IMR-90 (cell line): ENCODE data around the gene LRRC39. TPM values are rescaled to one million over a fixed set of nuclear protein-coding genes. Genes with fewer than 3 reads are reported as not detected.

Experiments used
- ATAC-seq: fragments of 200-7000 bp; cut with Tn5 transposase; 2 replicates; pipeline ENCODE4 v1.9.1; 2020; ENCODE audit warnings: low read depth, mild to moderate bottlenecking, moderate library complexity
- BruUV-seq: library from RNA; stranded (reverse); fragments of 400-500 nt; replicated peaks from 2 replicates; lab custom pipeline; 2021; lab: Mats Ljungman, UMichigan
- CTCF ChIA-PET: fragments of 300-600 bp; formaldehyde crosslinking; extraction: SDS; loops from one replicate; lab custom pipeline; 2021; ENCODE audit warnings: antibody characterized with exemption; lab: Yijun Ruan, JAX
- POLR2A ChIA-PET: fragments of 300-600 bp; sonication (Branson Sonifier 250); formaldehyde crosslinking; loops from one replicate; lab custom pipeline; 2022; ENCODE audit warnings: antibody characterized with exemption; ENCODE audit not compliant: unreplicated experiment; lab: Charles Lee
- DNase-seq: peaks from one replicate; pipeline ENCODE4 v3.0.0; 2013
- H2AFZ ChIP-seq: replicated peaks from 2 replicates; pipeline ENCODE3; 2013; ENCODE audit warnings: low read length, mild to moderate bottlenecking; ENCODE audit not compliant: poor library complexity
- H2AK5ac ChIP-seq: 2 replicates; pipeline ENCODE4 v1.6.1; 2013; ENCODE audit warnings: low read depth, low read length, inconsistent platforms
- H2AK9ac ChIP-seq: replicated peaks from 2 replicates; pipeline ENCODE3; 2013; ENCODE audit warnings: mild to moderate bottlenecking, low read depth, low read length, moderate library complexity; ENCODE audit not compliant: poor library complexity
- H2BK120ac ChIP-seq: 2 replicates; pipeline ENCODE4 v1.6.1; 2013; ENCODE audit warnings: low read depth, low read length, inconsistent platforms
- H2BK15ac ChIP-seq: 3 replicates; pipeline ENCODE4 v1.6.1; 2013; ENCODE audit warnings: low read depth, low read length, inconsistent platforms
- H2BK20ac ChIP-seq: 2 replicates; pipeline ENCODE4 v1.6.1; 2013; ENCODE audit warnings: low read depth, mild to moderate bottlenecking, inconsistent platforms, low read length, moderate library complexity
- H2BK5ac ChIP-seq: 2 replicates; pipeline ENCODE4 v1.6.1; 2013; ENCODE audit warnings: mild to moderate bottlenecking, low read depth, low read length, inconsistent platforms; ENCODE audit not compliant: poor library complexity, severe bottlenecking
- H3K14ac ChIP-seq: replicated peaks from 2 replicates; pipeline ENCODE4 v1.6.1; 2013; ENCODE audit warnings: low read depth, low read length, inconsistent platforms
- H3K18ac ChIP-seq: 2 replicates; pipeline ENCODE4 v1.6.1; 2013; ENCODE audit warnings: low read depth, low read length, control low read depth
- H3K23ac ChIP-seq: 2 replicates; pipeline ENCODE4 v1.6.1; 2013; ENCODE audit warnings: low read depth, low read length, inconsistent platforms
- H3K27ac ChIP-seq: 2 replicates; pipeline ENCODE4 v1.5.1; 2013; ENCODE audit warnings: mild to moderate bottlenecking, control low read depth, low read length; ENCODE audit not compliant: insufficient read depth
- H3K27me3 ChIP-seq: 2 replicates; pipeline ENCODE4 v1.6.1; 2013; ENCODE audit warnings: low read length; ENCODE audit not compliant: control insufficient read depth, insufficient read depth
- H3K36me3 ChIP-seq: 2 replicates; pipeline ENCODE4 v1.6.1; 2013; ENCODE audit warnings: low read length, mixed read lengths; ENCODE audit not compliant: control insufficient read depth, insufficient read depth
- H3K4ac ChIP-seq: 2 replicates; pipeline ENCODE4 v1.6.1; 2013; ENCODE audit warnings: low read depth, low read length, inconsistent platforms
- H3K4me1 ChIP-seq: 2 replicates; pipeline ENCODE4 v1.6.1; 2013; ENCODE audit warnings: low read length, mixed read lengths; ENCODE audit not compliant: control insufficient read depth, insufficient read depth
- H3K4me2 ChIP-seq: 2 replicates; pipeline ENCODE4 v1.6.1; 2013; ENCODE audit warnings: low read depth, mild to moderate bottlenecking, control low read depth, low read length, moderate library complexity
- H3K4me3 ChIP-seq: 2 replicates; pipeline ENCODE4 v1.5.1; 2013; ENCODE audit warnings: low read depth, mild to moderate bottlenecking, control low read depth, low read length, moderate library complexity; ENCODE audit not compliant: insufficient read depth
- H3K56ac ChIP-seq: 2 replicates; pipeline ENCODE4 v1.6.1; 2013; ENCODE audit warnings: low read length, inconsistent platforms; ENCODE audit not compliant: insufficient read depth; ENCODE audit errors: extremely low read depth
- H3K79me1 ChIP-seq, 2 experiments: 2 replicates each; pipeline ENCODE4 v1.6.1; 2013; ENCODE audit warnings: low read length in 2 of 2, inconsistent platforms in 1 of 2, low read depth in 1 of 2
- H3K9ac ChIP-seq: 2 replicates; pipeline ENCODE4 v1.6.1; 2013; ENCODE audit warnings: low read depth, low read length, control low read depth
- H3K9me1 ChIP-seq: 2 replicates; pipeline ENCODE4 v1.6.1; 2013; ENCODE audit warnings: low read length, inconsistent platforms; ENCODE audit not compliant: insufficient read depth
- H3K9me3 ChIP-seq: 2 replicates; pipeline ENCODE4 v1.6.1; 2013; ENCODE audit warnings: low read length; ENCODE audit not compliant: control insufficient read depth, insufficient read depth
- H4K20me1 ChIP-seq: 2 replicates; pipeline ENCODE4 v1.6.1; 2013; ENCODE audit warnings: low read length, inconsistent platforms; ENCODE audit not compliant: insufficient read depth
- H4K5ac ChIP-seq: 2 replicates; pipeline ENCODE4 v1.6.1; 2013; ENCODE audit warnings: mild to moderate bottlenecking, low read depth, low read length, control low read depth
- H4K8ac ChIP-seq, 2 experiments: 2 replicates each; pipeline ENCODE4 v1.6.1; 2013; ENCODE audit warnings: low read depth in 2 of 2, low read length in 2 of 2, control low read depth in 1 of 2, inconsistent platforms in 1 of 2
- H4K91ac ChIP-seq: 2 replicates; pipeline ENCODE4 v1.6.1; 2013; ENCODE audit warnings: low read depth, low read length, inconsistent platforms; ENCODE audit not compliant: insufficient read depth
- BHLHE40 ChIP-seq: fragments of 150-350 bp; IDR thresholded peaks from 2 replicates; pipeline ENCODE4 v1.6.1; 2016; ENCODE audit warnings: mild to moderate bottlenecking, low read depth, low read length
- CEBPB ChIP-seq: IDR thresholded peaks from 2 replicates; pipeline ENCODE4 v1.6.1; 2012; ENCODE audit warnings: low read depth, low read length, improper control_type of control experiment
- CHD1 ChIP-seq: IDR thresholded peaks from 2 replicates; pipeline ENCODE4 v1.6.1; 2012; ENCODE audit warnings: low read depth, low read length, improper control_type of control experiment
- FOS ChIP-seq: fragments of 150-350 bp; IDR thresholded peaks from 2 replicates; pipeline ENCODE4 v1.6.1; 2016; ENCODE audit warnings: low read depth, low read length
- MAFK ChIP-seq: IDR thresholded peaks from 2 replicates; pipeline ENCODE4 v1.6.1; 2012; ENCODE audit warnings: low read depth, low read length, improper control_type of control experiment
- MAZ ChIP-seq: IDR thresholded peaks from 2 replicates; pipeline ENCODE4 v1.6.1; 2012; ENCODE audit warnings: low read depth, mild to moderate bottlenecking, low read length, improper control_type of control experiment, moderate library complexity, borderline replicate concordance
- MXI1 ChIP-seq: IDR thresholded peaks from 2 replicates; pipeline ENCODE4 v1.6.1; 2012; ENCODE audit warnings: low read depth, mild to moderate bottlenecking, low read length, moderate library complexity, borderline replicate concordance
- NFE2L2 ChIP-seq: fragments of 150-350 bp; IDR thresholded peaks from 2 replicates; pipeline ENCODE4 v1.6.1; 2016; ENCODE audit warnings: low read depth, mild to moderate bottlenecking, low read length
- POLR2A ChIP-seq: IDR thresholded peaks from 2 replicates; pipeline ENCODE4 v1.6.1; 2012; ENCODE audit warnings: mild to moderate bottlenecking, low read depth, low read length
- RAD21 ChIP-seq: IDR thresholded peaks from 2 replicates; pipeline ENCODE4 v1.6.1; 2012; ENCODE audit warnings: low read length, improper control_type of control experiment
- RCOR1 ChIP-seq: IDR thresholded peaks from 2 replicates; pipeline ENCODE4 v1.6.1; 2012; ENCODE audit warnings: mild to moderate bottlenecking, low read length, improper control_type of control experiment; ENCODE audit not compliant: insufficient replicate concordance
- RFX5 ChIP-seq: IDR thresholded peaks from 2 replicates; pipeline ENCODE4 v1.8.0; 2012; ENCODE audit warnings: low read depth, mild to moderate bottlenecking, low read length, moderate library complexity
- SMC3 ChIP-seq: fragments of 150-350 bp; IDR thresholded peaks from 2 replicates; pipeline ENCODE4 v1.6.1; 2016; ENCODE audit warnings: low read depth, mild to moderate bottlenecking, antibody characterized with exemption, low read length, moderate library complexity
- WGBS, 2 experiments: methylation state at CpG; one replicate each; pipeline versions ENCODE4 v1.1.5 to v1.1.7; 2013; ENCODE audit warnings: missing lambda C conversion rate in 2 of 2; ENCODE audit not compliant: insufficient read length in 1 of 2; ENCODE audit errors: extremely low coverage in 2 of 2; 5-methylcytosine and 5-hydroxymethylcytosine counted together
- dilution Hi-C: fragments of 300-500 bp; cut with HindIII; formaldehyde crosslinking; loops from one replicate; pipeline ENCODE4 v1.14.3; 2018; ENCODE audit warnings: low sequenced_read_pairs; ENCODE audit not compliant: unreplicated experiment
- in situ Hi-C: fragments of 300-500 bp; cut with MboI; formaldehyde crosslinking; loops from 3 replicates; pipeline ENCODE4 v1.14.3; 2019; ENCODE audit warnings: low sequenced_read_pairs, inconsistent platforms, mixed read lengths
- intact Hi-C: fragments of 100-400 bp; cut with micrococcal nuclease; formaldehyde crosslinking; loops from 2 replicates; pipeline ENCODE4 v1.10.0; 2022
- polyA plus RNA-seq, 3 experiments: library from polyadenylated mRNA; depleted of rRNA; stranded (reverse); fragments of >200 nt; gene quantifications; 2 replicates each; pipeline ENCODE4 v1.2.3, GENCODE V29; 2012; ENCODE audit warnings: low replicate concordance in 1 of 3
- total RNA-seq: library from RNA; depleted of rRNA; stranded (reverse); fragments of >200 nt; gene quantifications from 2 replicates; pipeline ENCODE4 v1.2.3, GENCODE V29; 2012
- TF ChIP-seq, protein P1 (sequence below): fragments of 150-350 bp; IDR thresholded peaks from 2 replicates; pipeline ENCODE4 v1.6.1; 2017; ENCODE audit warnings: mild to moderate bottlenecking, antibody characterized with exemption, low read length, low read depth
- TF ChIP-seq, protein P2 (sequence below): conservative IDR thresholded peaks from 2 replicates; pipeline ENCODE4 v1.5.1; 2012; ENCODE audit warnings: mild to moderate bottlenecking, low read depth, low read length, improper control_type of control experiment
- TF ChIP-seq, protein P3 (sequence below): fragments of 150-350 bp; IDR thresholded peaks from 2 replicates; pipeline ENCODE4 v1.6.1; 2016; ENCODE audit warnings: low read depth, mild to moderate bottlenecking, low read length, moderate library complexity, borderline replicate concordance

The LRRC39 gene
- total and polyA plus RNA-seq, 2 of the 4 experiments (the other 2 are of a cell fraction) = 0.36 to 0.48 TPM

DNA sequence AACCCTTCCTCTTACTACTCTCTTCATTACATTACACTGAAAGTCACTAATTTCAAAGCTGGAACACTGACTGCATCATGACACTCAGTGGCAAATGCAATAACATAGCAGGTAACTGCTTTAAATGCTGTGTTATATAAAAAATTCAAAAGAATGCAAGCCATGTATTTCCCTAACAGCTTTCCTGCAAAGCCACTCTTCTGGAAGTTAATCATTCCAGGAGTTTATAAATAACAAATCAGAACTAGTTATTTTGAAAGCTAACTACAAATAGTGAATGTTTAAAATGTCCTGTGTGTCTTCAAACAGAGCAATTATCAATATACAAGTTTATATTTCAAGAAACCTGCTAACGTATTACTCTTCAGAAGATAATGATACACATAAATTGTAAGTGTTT lies 37.0 kb upstream of the LRRC39 start:
- no peaks in the 10 kb centered on the region for H3K79me1 ChIP-seq
- no peak overlapping the region for H3K14ac ChIP-seq
- peaks cover 39% of the 10 kb centered on the region for H3K36me3 ChIP-seq
- no peak overlapping the region for H4K91ac ChIP-seq
- H3K9ac ChIP-seq = no peak overlapping the region
- no peak overlapping the region for H3K56ac ChIP-seq
- H3K4me2 ChIP-seq = no peak overlapping the region
- POLR2A ChIA-PET = no interaction called here
- H3K27me3 ChIP-seq = no peaks in the 10 kb centered on the region
- H4K5ac ChIP-seq = no peak overlapping the region
- H2AK9ac ChIP-seq = no peak overlapping the region
- dilution Hi-C loops (no loop called here), in situ Hi-C loops (no loop called here), intact Hi-C loops (no loop called here)
- no peaks in the 10 kb centered on the region for H4K20me1 ChIP-seq
- no peak overlapping the region for H3K18ac ChIP-seq
- no peaks in the 10 kb centered on the region for H3K4me1 ChIP-seq
- no peak overlapping the region for H2AK5ac ChIP-seq
- ATAC-seq = no peak
- no peak for DNase-seq
- H3K9me3 ChIP-seq = no peaks in the 10 kb centered on the region
- H2AFZ ChIP-seq = no peak overlapping the region
- no peak overlapping the region for H2BK120ac ChIP-seq
- H3K23ac ChIP-seq = no peak overlapping the region
- H2BK20ac ChIP-seq = no peak overlapping the region
- H3K4ac ChIP-seq = no peak overlapping the region
- TF ChIP-seq BHLHE40 (no peak), CEBPB (no peak), CHD1 (no peak), FOS (no peak), NFE2L2 (no peak), RAD21 (no peak), MAFK (no peak), POLR2A (no peak), RCOR1 (no peak), MAZ (no peak), SMC3 (no peak), MXI1 (no peak), RFX5 (no peak)
- TF ChIP-seq, protein P1, sequence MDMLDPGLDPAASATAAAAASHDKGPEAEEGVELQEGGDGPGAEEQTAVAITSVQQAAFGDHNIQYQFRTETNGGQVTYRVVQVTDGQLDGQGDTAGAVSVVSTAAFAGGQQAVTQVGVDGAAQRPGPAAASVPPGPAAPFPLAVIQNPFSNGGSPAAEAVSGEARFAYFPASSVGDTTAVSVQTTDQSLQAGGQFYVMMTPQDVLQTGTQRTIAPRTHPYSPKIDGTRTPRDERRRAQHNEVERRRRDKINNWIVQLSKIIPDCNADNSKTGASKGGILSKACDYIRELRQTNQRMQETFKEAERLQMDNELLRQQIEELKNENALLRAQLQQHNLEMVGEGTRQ = no peak
- TF ChIP-seq, protein P2, sequence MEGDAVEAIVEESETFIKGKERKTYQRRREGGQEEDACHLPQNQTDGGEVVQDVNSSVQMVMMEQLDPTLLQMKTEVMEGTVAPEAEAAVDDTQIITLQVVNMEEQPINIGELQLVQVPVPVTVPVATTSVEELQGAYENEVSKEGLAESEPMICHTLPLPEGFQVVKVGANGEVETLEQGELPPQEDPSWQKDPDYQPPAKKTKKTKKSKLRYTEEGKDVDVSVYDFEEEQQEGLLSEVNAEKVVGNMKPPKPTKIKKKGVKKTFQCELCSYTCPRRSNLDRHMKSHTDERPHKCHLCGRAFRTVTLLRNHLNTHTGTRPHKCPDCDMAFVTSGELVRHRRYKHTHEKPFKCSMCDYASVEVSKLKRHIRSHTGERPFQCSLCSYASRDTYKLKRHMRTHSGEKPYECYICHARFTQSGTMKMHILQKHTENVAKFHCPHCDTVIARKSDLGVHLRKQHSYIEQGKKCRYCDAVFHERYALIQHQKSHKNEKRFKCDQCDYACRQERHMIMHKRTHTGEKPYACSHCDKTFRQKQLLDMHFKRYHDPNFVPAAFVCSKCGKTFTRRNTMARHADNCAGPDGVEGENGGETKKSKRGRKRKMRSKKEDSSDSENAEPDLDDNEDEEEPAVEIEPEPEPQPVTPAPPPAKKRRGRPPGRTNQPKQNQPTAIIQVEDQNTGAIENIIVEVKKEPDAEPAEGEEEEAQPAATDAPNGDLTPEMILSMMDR = no peak
- TF ChIP-seq, protein P3, sequence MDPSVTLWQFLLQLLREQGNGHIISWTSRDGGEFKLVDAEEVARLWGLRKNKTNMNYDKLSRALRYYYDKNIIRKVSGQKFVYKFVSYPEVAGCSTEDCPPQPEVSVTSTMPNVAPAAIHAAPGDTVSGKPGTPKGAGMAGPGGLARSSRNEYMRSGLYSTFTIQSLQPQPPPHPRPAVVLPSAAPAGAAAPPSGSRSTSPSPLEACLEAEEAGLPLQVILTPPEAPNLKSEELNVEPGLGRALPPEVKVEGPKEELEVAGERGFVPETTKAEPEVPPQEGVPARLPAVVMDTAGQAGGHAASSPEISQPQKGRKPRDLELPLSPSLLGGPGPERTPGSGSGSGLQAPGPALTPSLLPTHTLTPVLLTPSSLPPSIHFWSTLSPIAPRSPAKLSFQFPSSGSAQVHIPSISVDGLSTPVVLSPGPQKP = no peak
- no peak overlapping the region for H2BK5ac ChIP-seq
- CTCF ChIA-PET = no interaction called here
- no TSS peak for BruUV-seq
- no peak overlapping the region for H4K8ac ChIP-seq
- WGBS, 2 experiments = no CpG with 5 or more reads among the region's 1 CpG
- H3K4me3 ChIP-seq = no peak overlapping the region
- no peaks in the 10 kb centered on the region for H3K9me1 ChIP-seq
- H3K27ac ChIP-seq = no peak overlapping the region
- H2BK15ac ChIP-seq = no peak overlapping the region
